IMR-90 (cell line): Measurements from ENCODE around the gene SFSWAP. TPM values are rescaled to one million over a fixed set of nuclear protein-coding genes. Genes with fewer than 3 reads are reported as not detected.

Experiments used
- ATAC-seq: fragments of 200-7000 bp; cut with Tn5 transposase; 2 replicates; pipeline ENCODE4 v1.9.1; 2020; ENCODE audit warnings: low read depth, mild to moderate bottlenecking, moderate library complexity
- BruUV-seq: library from RNA; stranded (reverse); fragments of 400-500 nt; replicated peaks from 2 replicates; lab custom pipeline; 2021; lab: Mats Ljungman, UMichigan
- CTCF ChIA-PET: fragments of 300-600 bp; formaldehyde crosslinking; extraction: SDS; loops from one replicate; lab custom pipeline; 2021; ENCODE audit warnings: antibody characterized with exemption; lab: Yijun Ruan, JAX
- POLR2A ChIA-PET: fragments of 300-600 bp; sonication (Branson Sonifier 250); formaldehyde crosslinking; loops from one replicate; lab custom pipeline; 2022; ENCODE audit warnings: antibody characterized with exemption; ENCODE audit not compliant: unreplicated experiment; lab: Charles Lee
- DNase-seq: peaks from one replicate; pipeline ENCODE4 v3.0.0; 2013
- H2AFZ ChIP-seq: replicated peaks from 2 replicates; pipeline ENCODE3; 2013; ENCODE audit warnings: low read length, mild to moderate bottlenecking; ENCODE audit not compliant: poor library complexity
- H2AK5ac ChIP-seq: 2 replicates; pipeline ENCODE4 v1.6.1; 2013; ENCODE audit warnings: low read depth, low read length, inconsistent platforms
- H2AK9ac ChIP-seq: replicated peaks from 2 replicates; pipeline ENCODE3; 2013; ENCODE audit warnings: mild to moderate bottlenecking, low read depth, low read length, moderate library complexity; ENCODE audit not compliant: poor library complexity
- H2BK120ac ChIP-seq: 2 replicates; pipeline ENCODE4 v1.6.1; 2013; ENCODE audit warnings: low read depth, low read length, inconsistent platforms
- H2BK15ac ChIP-seq: 3 replicates; pipeline ENCODE4 v1.6.1; 2013; ENCODE audit warnings: low read depth, low read length, inconsistent platforms
- H2BK20ac ChIP-seq: 2 replicates; pipeline ENCODE4 v1.6.1; 2013; ENCODE audit warnings: low read depth, mild to moderate bottlenecking, inconsistent platforms, low read length, moderate library complexity
- H2BK5ac ChIP-seq: 2 replicates; pipeline ENCODE4 v1.6.1; 2013; ENCODE audit warnings: mild to moderate bottlenecking, low read depth, low read length, inconsistent platforms; ENCODE audit not compliant: poor library complexity, severe bottlenecking
- H3K14ac ChIP-seq: replicated peaks from 2 replicates; pipeline ENCODE4 v1.6.1; 2013; ENCODE audit warnings: low read depth, low read length, inconsistent platforms
- H3K18ac ChIP-seq: 2 replicates; pipeline ENCODE4 v1.6.1; 2013; ENCODE audit warnings: low read depth, low read length, control low read depth
- H3K23ac ChIP-seq: 2 replicates; pipeline ENCODE4 v1.6.1; 2013; ENCODE audit warnings: low read depth, low read length, inconsistent platforms
- H3K27ac ChIP-seq: 2 replicates; pipeline ENCODE4 v1.5.1; 2013; ENCODE audit warnings: mild to moderate bottlenecking, control low read depth, low read length; ENCODE audit not compliant: insufficient read depth
- H3K27me3 ChIP-seq: 2 replicates; pipeline ENCODE4 v1.6.1; 2013; ENCODE audit warnings: low read length; ENCODE audit not compliant: control insufficient read depth, insufficient read depth
- H3K36me3 ChIP-seq: 2 replicates; pipeline ENCODE4 v1.6.1; 2013; ENCODE audit warnings: low read length, mixed read lengths; ENCODE audit not compliant: control insufficient read depth, insufficient read depth
- H3K4ac ChIP-seq: 2 replicates; pipeline ENCODE4 v1.6.1; 2013; ENCODE audit warnings: low read depth, low read length, inconsistent platforms
- H3K4me1 ChIP-seq: 2 replicates; pipeline ENCODE4 v1.6.1; 2013; ENCODE audit warnings: low read length, mixed read lengths; ENCODE audit not compliant: control insufficient read depth, insufficient read depth
- H3K4me2 ChIP-seq: 2 replicates; pipeline ENCODE4 v1.6.1; 2013; ENCODE audit warnings: low read depth, mild to moderate bottlenecking, control low read depth, low read length, moderate library complexity
- H3K4me3 ChIP-seq: 2 replicates; pipeline ENCODE4 v1.5.1; 2013; ENCODE audit warnings: low read depth, mild to moderate bottlenecking, control low read depth, low read length, moderate library complexity; ENCODE audit not compliant: insufficient read depth
- H3K56ac ChIP-seq: 2 replicates; pipeline ENCODE4 v1.6.1; 2013; ENCODE audit warnings: low read length, inconsistent platforms; ENCODE audit not compliant: insufficient read depth; ENCODE audit errors: extremely low read depth
- H3K79me1 ChIP-seq, 2 experiments: 2 replicates each; pipeline ENCODE4 v1.6.1; 2013; ENCODE audit warnings: low read length in 2 of 2, inconsistent platforms in 1 of 2, low read depth in 1 of 2
- H3K9ac ChIP-seq: 2 replicates; pipeline ENCODE4 v1.6.1; 2013; ENCODE audit warnings: low read depth, low read length, control low read depth
- H3K9me1 ChIP-seq: 2 replicates; pipeline ENCODE4 v1.6.1; 2013; ENCODE audit warnings: low read length, inconsistent platforms; ENCODE audit not compliant: insufficient read depth
- H3K9me3 ChIP-seq: 2 replicates; pipeline ENCODE4 v1.6.1; 2013; ENCODE audit warnings: low read length; ENCODE audit not compliant: control insufficient read depth, insufficient read depth
- H4K20me1 ChIP-seq: 2 replicates; pipeline ENCODE4 v1.6.1; 2013; ENCODE audit warnings: low read length, inconsistent platforms; ENCODE audit not compliant: insufficient read depth
- H4K5ac ChIP-seq: 2 replicates; pipeline ENCODE4 v1.6.1; 2013; ENCODE audit warnings: mild to moderate bottlenecking, low read depth, low read length, control low read depth
- H4K8ac ChIP-seq, 2 experiments: 2 replicates each; pipeline ENCODE4 v1.6.1; 2013; ENCODE audit warnings: low read depth in 2 of 2, low read length in 2 of 2, control low read depth in 1 of 2, inconsistent platforms in 1 of 2
- H4K91ac ChIP-seq: 2 replicates; pipeline ENCODE4 v1.6.1; 2013; ENCODE audit warnings: low read depth, low read length, inconsistent platforms; ENCODE audit not compliant: insufficient read depth
- CHD1 ChIP-seq: IDR thresholded peaks from 2 replicates; pipeline ENCODE4 v1.6.1; 2012; ENCODE audit warnings: low read depth, low read length, improper control_type of control experiment
- MXI1 ChIP-seq: IDR thresholded peaks from 2 replicates; pipeline ENCODE4 v1.6.1; 2012; ENCODE audit warnings: low read depth, mild to moderate bottlenecking, low read length, moderate library complexity, borderline replicate concordance
- NFE2L2 ChIP-seq: fragments of 150-350 bp; IDR thresholded peaks from 2 replicates; pipeline ENCODE4 v1.6.1; 2016; ENCODE audit warnings: low read depth, mild to moderate bottlenecking, low read length
- POLR2A ChIP-seq: IDR thresholded peaks from 2 replicates; pipeline ENCODE4 v1.6.1; 2012; ENCODE audit warnings: mild to moderate bottlenecking, low read depth, low read length
- RAD21 ChIP-seq: IDR thresholded peaks from 2 replicates; pipeline ENCODE4 v1.6.1; 2012; ENCODE audit warnings: low read length, improper control_type of control experiment
- RCOR1 ChIP-seq: IDR thresholded peaks from 2 replicates; pipeline ENCODE4 v1.6.1; 2012; ENCODE audit warnings: mild to moderate bottlenecking, low read length, improper control_type of control experiment; ENCODE audit not compliant: insufficient replicate concordance
- SMC3 ChIP-seq: fragments of 150-350 bp; IDR thresholded peaks from 2 replicates; pipeline ENCODE4 v1.6.1; 2016; ENCODE audit warnings: low read depth, mild to moderate bottlenecking, antibody characterized with exemption, low read length, moderate library complexity
- WGBS, 2 experiments: methylation state at CpG; one replicate each; pipeline versions ENCODE4 v1.1.5 to v1.1.7; 2013; ENCODE audit warnings: missing lambda C conversion rate in 2 of 2; ENCODE audit not compliant: insufficient read length in 1 of 2; ENCODE audit errors: extremely low coverage in 2 of 2; 5-methylcytosine and 5-hydroxymethylcytosine counted together
- dilution Hi-C: fragments of 300-500 bp; cut with HindIII; formaldehyde crosslinking; loops from one replicate; pipeline ENCODE4 v1.14.3; 2018; ENCODE audit warnings: low sequenced_read_pairs; ENCODE audit not compliant: unreplicated experiment
- in situ Hi-C: fragments of 300-500 bp; cut with MboI; formaldehyde crosslinking; loops from 3 replicates; pipeline ENCODE4 v1.14.3; 2019; ENCODE audit warnings: low sequenced_read_pairs, inconsistent platforms, mixed read lengths
- intact Hi-C: fragments of 100-400 bp; cut with micrococcal nuclease; formaldehyde crosslinking; loops from 2 replicates; pipeline ENCODE4 v1.10.0; 2022
- polyA plus RNA-seq, 3 experiments: library from polyadenylated mRNA; depleted of rRNA; stranded (reverse); fragments of >200 nt; gene quantifications; 2 replicates each; pipeline ENCODE4 v1.2.3, GENCODE V29; 2012; ENCODE audit warnings: low replicate concordance in 1 of 3
- total RNA-seq: library from RNA; depleted of rRNA; stranded (reverse); fragments of >200 nt; gene quantifications from 2 replicates; pipeline ENCODE4 v1.2.3, GENCODE V29; 2012
- TF ChIP-seq, protein P1 (sequence below): fragments of 150-350 bp; IDR thresholded peaks from 2 replicates; pipeline ENCODE4 v1.6.1; 2017; ENCODE audit warnings: mild to moderate bottlenecking, antibody characterized with exemption, low read length, low read depth
- TF ChIP-seq, protein P2 (sequence below): fragments of 150-350 bp; IDR thresholded peaks from 2 replicates; pipeline ENCODE4 v1.6.1; 2016; ENCODE audit warnings: low read depth, mild to moderate bottlenecking, low read length, moderate library complexity, borderline replicate concordance

Gene SFSWAP
- total and polyA plus RNA-seq, 2 of the 4 experiments (the other 2 are of a cell fraction): 19.7 to 22.4 TPM

DNA sequence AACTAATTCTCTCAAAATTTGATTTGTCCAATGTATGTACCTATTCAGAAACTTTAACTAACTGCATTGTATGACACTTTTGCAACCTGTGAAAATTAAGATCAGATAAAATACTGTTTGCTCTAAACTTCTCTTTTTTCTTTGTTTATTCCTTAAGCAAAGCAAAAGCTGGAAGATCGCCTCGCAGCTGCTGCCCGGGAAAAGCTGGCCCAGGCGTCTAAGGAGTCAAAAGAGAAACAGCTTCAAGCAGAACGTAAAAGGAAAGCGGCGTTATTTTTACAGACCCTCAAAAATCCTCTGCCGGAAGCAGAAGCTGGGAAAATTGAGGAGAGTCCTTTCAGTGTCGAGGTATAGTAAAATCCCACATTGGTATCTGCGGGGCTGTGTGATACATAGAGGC lies 55.1 kb downstream of the SFSWAP start:
- Histone ChIP-seq H4K91ac (no peak overlapping the region), H4K8ac (no peak overlapping the region), H3K27me3 (no peaks in the 10 kb centered on the region), H2BK120ac (no peak overlapping the region), H3K4ac (no peak overlapping the region), H3K4me3 (no peak overlapping the region), H2BK5ac (no peak overlapping the region), H3K9me1 (no peaks in the 10 kb centered on the region; the same call in 1 of the 2 replicates), H2BK20ac (no peak overlapping the region), H3K18ac (no peak overlapping the region), H3K36me3 (peaks cover 58% of the 10 kb centered on the region), H3K4me1 (no peaks in the 10 kb centered on the region), H3K14ac (no peak overlapping the region), H2BK15ac (no peak overlapping the region), H4K5ac (no peak overlapping the region), H2AK9ac (no peak overlapping the region), H3K23ac (no peak overlapping the region), H4K20me1 (no peaks in the 10 kb centered on the region), H3K9ac (no peak overlapping the region), H3K4me2 (no peak overlapping the region), H2AFZ (no peak overlapping the region), H3K79me1 (peaks cover 0 to 6% of the 10 kb centered on the region in 2 experiments; a peak in 2 of 4 replicates), H2AK5ac (no peak overlapping the region), H3K56ac (no peak overlapping the region), H3K9me3 (no peaks in the 10 kb centered on the region), H3K27ac (no peak overlapping the region)
- TF ChIP-seq, protein P1, sequence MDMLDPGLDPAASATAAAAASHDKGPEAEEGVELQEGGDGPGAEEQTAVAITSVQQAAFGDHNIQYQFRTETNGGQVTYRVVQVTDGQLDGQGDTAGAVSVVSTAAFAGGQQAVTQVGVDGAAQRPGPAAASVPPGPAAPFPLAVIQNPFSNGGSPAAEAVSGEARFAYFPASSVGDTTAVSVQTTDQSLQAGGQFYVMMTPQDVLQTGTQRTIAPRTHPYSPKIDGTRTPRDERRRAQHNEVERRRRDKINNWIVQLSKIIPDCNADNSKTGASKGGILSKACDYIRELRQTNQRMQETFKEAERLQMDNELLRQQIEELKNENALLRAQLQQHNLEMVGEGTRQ: no peak
- TF ChIP-seq RAD21 (no peak), CHD1 (no peak), MXI1 (no peak), RCOR1 (no peak), SMC3 (no peak), POLR2A (no peak), NFE2L2 (no peak)
- TF ChIP-seq, protein P2, sequence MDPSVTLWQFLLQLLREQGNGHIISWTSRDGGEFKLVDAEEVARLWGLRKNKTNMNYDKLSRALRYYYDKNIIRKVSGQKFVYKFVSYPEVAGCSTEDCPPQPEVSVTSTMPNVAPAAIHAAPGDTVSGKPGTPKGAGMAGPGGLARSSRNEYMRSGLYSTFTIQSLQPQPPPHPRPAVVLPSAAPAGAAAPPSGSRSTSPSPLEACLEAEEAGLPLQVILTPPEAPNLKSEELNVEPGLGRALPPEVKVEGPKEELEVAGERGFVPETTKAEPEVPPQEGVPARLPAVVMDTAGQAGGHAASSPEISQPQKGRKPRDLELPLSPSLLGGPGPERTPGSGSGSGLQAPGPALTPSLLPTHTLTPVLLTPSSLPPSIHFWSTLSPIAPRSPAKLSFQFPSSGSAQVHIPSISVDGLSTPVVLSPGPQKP: no peak
- dilution Hi-C loops: no loop called here
- ATAC-seq (no peak), DNase-seq (no peak)
- ChIA-PET CTCF (no interaction called here), POLR2A (no interaction called here)
- BruUV-seq: no TSS peak
- in situ Hi-C loops: no loop called here
- no CpG with 5 or more reads among the region's 10 CpGs for WGBS, 2 experiments
- intact Hi-C loops: no loop called here
